Smooth muscle cell of the brain vasculature (primary cell): ENCODE data around the gene SLC6A13.
"Not testable (repeated sequence)": the region's sequence is repeated elsewhere in the genome, so short reads cannot be mapped to it uniquely, and the experiment has no call there.

ENCODE experiments used
- DNase-seq: peaks from one replicate; pipeline ENCODE4 v3.0.0-alpha.2; 2012; ENCODE audit warnings: low read depth, low spot score

Gene SLC6A13

DNA sequence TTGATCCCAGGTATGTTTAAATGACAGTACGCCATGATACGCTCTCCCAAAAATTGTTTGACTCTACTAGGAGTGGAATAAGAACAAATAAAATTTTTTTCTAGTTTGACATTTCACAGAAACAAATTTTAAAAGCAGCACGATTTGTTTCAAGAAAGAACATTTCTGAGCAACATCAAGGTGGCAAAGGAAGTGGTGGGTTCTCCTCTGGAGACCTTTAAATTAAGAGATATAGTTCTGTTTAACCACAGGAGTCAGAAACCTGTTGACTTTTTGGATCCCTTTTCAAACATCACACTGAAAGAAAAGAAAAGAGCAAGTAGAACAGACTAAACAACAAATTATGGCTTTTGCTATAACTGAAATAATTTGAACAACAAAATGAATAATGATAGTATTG lies 2.5 kb upstream of the SLC6A13 start:
- DNase-seq = no peak

DNA sequence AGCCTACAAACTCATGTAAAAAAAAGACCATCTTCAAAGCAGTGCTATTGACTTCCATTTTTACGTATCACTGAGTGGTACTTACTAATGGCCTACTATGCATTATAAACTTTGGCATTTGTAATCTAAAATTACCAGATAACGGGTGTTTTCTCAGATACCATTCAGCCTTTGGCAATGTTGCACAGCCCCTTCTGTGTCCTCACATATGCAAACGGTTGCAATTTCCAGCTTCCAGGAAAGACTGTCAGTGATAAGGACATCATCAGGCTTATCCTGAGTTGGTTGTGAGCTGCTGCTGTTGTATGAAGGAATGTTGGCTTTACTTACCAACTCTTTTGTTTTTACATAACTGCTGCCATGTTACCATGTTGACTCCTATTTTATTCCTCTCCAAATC lies 1.6 kb upstream of the SLC6A13 start:
- DNase-seq = no peak

DNA sequence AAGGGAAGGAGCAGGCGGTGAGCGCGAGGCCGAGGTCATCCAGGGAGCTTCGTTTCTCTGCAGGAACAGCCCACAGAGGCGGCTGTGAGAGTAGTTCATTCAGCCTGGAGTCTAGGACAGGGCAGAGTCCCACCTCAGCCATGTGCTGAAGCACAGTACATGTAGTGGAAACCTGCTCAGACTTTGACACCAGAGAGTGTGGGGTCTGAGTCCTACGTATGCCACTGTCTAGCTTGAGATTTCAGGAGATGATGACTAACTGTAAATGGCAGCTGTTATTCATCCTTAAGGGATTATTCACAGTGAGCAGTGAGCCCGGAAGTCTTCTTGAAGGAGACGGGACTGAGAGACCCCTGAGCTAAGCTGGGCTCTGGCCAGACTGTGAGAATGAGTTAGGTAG lies 938 bp upstream of the SLC6A13 start:
- DNase-seq = no peak

DNA sequence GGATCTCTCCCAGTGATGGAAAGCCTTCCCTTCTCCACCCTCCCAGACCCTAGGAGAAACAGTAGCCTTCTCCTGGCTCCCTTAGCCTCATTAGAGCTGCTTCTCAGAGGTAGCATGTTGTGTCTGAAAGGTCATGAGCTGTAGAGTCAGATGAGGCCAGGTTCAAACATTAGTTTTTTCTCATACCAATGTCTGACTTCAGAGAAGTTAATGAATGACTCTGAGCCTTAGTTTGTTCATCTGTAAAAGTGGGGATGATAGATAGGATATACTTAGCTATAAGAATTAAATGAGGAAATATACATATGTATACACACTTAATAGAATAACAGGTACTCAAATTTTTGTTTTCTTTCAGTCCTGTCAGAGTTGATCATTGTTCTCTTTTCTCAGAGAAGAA lies 523 bp downstream of the SLC6A13 start:
- DNase-seq = no peak

DNA sequence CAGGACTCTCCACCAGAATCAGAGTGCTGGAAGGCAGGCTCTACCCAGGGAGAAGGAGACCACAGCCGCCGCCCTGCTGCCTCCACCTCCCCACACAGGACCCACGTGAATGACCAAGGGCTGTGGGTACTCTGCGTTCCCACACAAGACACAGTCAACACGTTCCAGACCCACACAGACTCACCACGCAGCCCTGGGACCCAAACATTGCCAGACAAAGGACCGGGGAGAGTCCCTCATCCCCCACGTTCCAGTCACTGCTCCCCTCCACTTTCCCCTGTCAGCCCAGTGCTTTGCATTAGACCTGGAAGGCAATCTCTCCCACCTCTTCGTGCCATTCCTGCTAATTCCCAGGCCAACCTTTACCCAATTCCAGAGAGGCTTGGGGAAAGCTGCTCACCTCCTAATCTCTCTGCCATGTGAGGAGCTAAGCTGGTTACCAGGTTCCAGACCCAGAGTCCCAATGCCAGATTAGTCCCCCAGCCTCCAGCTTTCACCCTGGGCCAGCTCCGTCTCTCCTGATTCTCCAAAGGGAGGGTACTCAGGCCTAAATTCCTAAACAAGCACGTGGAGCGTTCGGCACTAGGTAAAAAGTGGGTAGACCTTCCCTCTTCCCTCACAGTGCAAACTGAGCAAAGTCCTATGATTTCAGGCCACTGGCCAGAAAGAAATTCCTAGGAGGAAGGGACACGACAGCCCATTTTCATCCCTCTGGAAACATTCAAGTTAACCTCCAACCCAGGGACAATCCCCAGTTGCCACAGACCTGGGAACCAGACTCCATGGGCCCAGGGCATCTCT lies 4.9 kb downstream of the SLC6A13 start:
- DNase-seq = no peak

DNA sequence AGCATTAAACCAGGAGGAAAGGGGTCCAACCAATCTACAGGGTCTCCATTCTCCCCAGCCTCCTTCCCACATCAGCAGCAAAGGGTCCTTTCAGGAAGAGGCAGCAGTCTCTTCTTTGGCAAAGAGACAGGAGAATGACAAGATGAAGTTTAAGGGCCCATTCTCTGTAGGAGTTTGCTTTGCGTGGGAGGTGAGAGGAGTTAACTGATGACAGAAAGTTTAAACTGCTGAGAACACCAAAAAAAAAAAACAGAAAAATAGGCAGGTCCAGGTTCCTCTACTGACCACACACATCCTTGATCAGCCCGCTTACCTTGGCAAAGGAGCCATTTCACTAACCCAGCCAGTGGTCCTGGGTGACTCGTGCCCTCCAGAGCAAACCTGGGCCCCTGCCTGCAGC lies 5.7 kb downstream of the SLC6A13 start:
- no peak for DNase-seq

DNA sequence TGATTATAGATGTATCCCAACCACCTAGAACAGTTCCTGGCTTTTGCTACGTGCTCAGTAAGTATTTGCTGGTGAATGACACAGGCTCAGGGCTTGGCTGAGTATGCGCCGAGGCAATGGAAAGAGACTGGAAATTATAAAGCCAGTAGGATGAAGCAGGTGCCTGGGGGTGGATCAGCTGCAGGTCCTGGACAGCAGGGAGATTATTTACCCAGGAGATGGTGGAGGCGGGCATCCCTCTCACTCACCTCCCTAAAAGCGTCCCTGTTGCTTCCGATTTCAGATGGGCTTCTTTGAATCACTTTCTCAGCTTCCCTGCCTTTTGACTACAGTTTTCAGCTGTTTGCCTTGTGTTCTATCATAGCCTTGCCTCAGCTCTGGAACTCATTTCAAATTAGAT lies 6.4 kb downstream of the SLC6A13 start:
- no peak for DNase-seq

DNA sequence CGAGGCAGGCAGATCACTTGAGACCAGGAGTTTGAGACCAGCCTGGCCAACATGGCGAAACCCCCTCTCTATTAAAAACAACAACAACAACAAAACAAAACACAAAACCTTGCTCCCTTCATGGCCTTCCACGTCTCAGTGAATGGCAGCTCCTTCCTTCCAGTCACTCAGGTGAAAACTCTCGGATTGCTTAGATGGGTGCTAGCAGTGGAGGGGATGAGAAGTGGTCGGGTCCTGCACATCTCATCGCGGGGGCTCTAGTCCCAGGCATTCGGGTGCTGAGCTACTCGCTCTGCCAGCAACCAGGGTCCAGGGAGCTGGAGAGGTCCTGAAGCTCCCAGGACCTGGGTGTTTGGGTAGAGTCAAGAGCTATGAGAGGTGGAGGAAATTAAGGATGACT lies 7.7 kb downstream of the SLC6A13 start:
- no peak for DNase-seq

DNA sequence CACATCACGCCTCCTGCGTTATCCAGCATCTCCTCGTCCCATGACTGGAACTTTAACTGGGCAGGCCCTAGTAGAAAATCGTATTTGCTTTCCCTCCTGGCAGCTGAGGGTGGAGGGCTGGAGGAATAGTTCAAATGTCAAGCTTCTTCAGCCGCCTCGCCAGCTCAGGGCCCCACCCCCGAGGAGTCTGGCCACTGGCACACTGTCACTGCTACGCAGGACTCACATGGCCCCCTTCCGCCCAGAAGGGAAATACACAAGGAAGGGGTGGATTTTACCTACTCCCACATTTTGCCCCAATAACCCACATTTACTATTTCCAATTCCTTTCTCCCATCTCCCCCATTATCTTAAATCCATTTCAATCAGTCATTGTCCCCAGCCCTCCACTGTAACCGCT lies 8.6 kb downstream of the SLC6A13 start:
- DNase-seq = no peak

DNA sequence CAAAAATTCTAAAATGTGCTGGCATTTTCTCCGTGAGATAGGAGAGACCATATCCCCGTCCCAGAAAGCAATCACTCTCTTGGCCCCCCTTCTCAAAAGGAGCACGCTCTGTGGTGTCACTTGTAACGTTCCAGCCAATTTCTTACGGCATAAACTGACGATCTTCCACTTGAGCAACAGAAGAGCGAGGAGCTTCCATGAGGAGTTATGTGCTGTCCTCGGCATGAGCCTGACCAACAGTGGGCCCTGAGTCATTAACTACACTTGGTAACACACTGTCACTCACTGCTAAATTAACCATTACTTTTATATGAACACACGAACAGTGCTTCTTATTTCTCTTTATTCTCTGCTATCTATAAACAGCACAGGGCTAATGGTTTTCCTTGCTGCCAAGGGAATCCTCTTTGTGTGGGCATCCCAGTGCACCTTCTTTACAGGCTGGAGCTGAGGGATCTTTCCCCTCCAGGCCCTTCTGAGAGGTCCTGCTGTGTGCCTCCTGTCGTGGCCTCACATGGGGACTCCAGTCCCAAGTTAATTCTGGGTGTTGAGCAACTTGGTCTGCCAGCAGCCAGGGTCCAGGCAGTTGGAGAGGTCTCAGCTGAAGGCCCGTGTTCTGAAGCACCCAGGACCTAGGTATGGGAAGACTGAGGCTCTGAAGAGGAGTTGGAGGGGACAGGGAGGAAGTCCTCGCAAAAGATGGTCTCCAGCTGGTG lies 9.4 kb downstream of the SLC6A13 start:
- DNase-seq = no peak

DNA sequence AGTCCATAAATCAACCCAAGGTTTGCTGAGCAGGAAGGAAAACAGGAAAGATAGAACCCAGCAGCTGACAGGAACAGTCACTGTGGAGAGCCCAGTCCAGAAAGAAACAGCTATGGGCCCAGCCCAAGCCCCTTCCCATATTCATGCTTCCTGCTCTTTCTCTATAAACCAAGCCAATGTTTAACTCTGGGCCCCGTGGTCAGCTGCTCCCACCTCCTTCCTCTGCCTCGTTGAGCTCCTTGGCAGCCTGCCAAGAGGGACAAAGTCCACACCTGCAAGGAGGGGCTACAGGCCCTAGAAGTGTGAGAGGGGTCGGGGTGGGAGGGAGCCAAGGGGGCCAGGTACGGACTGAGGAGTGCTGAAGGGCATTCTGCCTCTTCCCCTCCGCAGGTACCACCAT lies 10.0 kb downstream of the SLC6A13 start:
- DNase-seq = no peak

DNA sequence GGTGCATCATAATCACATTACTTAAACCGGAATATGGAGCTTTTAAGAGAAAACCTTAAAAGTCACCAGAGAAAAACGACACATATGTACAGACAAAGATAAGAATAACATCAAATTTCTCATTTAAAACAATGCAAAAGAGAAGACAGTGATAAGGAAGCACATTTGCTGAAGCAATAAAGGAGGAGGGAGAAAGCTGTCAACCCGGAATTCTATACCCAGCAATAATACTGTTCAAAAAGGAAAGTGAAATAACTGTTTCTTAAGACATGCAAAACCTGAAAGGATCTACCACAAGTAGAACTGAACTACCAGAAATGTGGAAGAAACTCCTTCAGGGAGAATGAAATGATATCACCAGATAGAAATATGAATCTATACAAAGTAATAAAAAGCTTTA lies 15.4 kb downstream of the SLC6A13 start:
- no peak for DNase-seq

DNA sequence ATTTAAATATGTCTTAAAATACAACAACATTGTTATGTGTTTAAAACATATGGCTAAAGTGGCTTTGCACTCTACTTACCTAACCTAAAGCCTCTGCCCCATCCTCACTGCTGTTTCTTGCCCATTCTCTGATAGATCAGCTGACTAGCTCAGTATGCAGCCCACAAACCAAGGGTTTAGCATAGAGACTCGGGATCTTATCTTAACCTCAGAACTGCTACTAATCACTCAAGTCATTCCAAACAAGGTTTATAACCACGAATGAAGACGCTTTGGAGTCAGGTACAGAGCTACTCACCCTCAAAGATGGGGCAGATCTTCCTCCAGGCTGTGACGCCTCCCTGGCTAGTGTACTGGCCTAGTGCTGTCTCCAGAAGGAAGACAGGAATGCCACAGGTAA lies 19.3 kb downstream of the SLC6A13 start:
- no peak for DNase-seq

DNA sequence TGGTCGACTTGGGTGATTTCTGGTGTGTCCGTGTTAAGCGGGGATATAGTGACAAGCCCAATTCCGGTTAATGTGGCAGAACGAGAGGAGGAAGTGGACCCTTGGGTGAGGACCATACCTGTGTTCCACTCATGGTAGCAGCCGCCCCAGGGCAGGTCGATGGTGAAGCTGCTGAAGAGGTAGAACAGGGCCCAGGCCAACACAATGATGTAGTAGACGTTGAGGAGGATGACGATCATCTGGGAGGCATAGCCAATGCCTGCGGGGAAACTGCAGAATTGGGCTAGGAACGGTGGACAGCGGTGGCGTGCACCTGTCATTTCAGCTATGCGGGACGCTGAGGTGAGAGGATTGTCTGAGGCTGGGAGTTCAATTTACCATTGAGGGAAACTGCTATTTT lies 20.1 kb downstream of the SLC6A13 start:
- DNase-seq = no peak

DNA sequence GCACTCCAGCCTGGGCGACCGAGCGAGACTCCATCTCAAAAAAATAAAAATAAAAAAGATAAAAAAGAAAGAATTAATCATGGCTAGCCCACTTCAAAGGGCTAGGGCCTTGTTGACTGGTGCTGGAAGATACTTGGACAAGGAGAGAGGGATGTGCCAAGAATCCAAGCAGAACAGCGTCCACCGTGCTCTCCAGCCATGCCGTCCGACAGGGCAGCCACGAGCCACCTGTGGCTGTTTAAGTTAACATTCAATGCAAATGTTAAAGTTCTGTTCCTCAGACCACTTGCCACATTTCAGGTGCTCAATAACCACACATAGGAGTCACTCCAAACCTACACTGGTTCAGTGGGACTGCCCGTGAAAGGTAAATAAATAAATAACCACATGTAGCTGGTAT lies 21.4 kb downstream of the SLC6A13 start:
- no peak for DNase-seq

DNA sequence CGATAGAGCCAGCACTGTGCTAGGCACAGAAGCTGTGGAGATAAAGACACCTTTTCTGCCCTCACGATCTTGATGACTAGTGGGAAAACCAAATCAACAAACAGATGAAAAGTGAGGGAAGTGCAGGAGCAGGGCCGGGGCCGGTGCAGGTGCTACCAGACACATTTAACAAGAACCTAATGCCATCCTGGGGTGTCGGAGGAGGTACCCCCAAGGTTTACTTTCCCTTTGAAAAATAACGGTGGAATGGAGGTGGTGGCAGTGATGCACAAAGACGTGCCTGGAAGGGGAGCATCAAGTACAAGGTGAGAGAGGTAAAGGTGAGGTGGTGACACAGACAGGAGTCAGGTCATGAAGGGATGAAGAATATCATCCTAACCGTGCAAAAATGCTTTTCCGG lies 22.1 kb downstream of the SLC6A13 start:
- no peak for DNase-seq

DNA sequence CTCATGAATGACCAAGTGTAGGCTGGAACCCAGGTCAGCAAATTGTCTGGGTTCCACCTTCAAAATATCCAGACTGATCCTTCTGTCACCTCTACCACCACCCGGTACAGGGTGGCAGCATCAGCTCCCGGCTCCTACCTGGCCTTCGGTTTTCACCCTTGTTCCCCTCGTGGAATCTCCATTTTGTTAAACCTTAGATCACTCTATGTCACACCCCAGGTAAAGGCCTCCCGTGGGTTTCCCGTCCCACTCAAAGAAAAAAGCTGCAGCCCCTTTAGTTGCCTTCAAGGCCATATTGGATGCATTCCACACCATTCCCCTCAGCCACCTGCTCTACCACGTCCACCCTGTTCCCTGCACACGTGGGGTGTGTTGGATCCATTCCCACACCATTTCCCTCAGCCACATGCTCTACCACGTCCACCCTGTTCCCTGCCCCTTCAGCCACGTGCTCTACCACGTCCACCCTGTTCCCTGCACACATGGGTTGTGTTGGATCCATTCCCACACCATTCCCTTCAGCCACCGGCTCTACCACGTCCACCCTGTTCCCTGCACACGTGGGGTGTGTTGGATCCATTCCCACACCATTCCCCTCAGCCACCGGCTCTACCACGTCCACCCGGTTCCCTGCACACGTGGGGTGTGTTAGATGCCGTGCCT lies 23.8 kb downstream of the SLC6A13 start:
- no peak for DNase-seq

DNA sequence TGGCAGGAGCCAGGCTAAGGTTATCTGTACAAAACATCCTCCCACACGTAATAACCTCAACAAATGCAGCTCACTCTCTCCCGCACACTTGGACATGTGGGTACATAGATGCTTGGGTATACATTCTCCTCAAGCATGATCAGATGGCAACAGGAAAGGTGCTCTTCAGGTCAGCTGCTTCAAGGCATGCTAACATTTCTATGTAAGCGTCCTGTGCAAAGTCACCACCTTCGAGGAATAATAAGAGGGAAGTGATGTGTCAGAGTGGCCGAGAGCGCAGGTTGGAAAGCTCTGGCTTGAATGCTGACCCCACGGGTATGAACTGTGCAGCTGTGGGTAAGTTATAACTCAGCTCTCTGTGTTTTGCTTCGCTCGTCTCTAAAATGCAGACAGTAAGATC lies 24.5 kb downstream of the SLC6A13 start:
- DNase-seq = no peak

DNA sequence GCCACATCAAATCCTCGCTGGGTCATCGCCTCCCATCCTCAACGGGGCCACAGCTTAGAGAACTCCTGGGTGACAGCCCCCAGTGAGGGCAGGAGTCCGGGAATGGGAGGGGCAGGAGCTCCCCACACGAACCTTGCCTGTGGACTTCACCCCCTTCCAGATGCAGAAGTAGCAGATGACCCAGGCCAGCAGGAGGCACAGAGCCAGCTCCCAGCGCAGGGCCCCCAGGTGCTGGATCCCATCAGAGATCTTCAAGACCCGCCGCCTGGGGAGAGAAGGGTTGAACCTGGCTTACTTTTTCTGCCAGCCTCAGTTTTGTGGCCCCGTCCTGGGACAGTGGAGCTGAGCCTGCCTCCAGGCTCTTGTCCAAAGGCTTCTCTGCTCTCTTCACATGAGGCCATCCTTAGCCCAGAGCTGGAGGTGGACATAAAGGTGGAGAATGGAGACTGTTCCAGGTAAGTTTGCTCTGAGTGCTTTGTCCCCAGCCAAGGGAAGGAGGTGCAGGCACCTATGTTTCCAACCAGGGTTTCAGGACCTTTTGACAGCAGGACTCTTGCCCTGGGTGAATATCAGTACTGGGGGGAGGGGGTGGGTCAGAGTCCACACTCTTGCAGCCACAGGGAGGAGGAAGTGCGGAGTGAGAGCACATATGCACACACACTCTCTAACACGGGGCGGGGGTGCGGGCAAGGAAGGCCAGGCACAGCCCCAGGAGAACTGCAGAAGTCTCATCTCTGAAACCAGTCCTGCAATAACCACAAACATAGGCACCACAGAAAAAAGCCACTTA lies 25.4 kb downstream of the SLC6A13 start:
- DNase-seq = no peak

DNA sequence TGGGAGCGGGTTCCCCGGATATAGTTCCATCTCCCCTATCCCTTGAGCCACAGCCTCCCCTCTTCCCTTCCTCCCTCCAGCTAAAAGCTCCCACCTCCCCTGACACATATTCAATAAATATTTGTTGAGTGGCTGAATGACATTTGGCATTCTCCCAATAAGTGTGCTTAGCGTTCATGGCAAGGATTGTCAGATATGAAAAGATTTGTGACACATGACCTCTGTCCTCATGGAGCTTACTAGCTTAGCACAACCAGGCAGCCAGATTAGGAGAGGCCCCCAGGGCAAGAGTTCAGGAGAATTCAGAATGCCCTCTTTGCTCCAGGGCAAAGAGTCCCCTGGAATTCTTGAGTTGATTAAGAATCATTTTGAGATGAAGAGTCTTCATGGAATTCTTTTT lies 26.2 kb downstream of the SLC6A13 start:
- no peak for DNase-seq

DNA sequence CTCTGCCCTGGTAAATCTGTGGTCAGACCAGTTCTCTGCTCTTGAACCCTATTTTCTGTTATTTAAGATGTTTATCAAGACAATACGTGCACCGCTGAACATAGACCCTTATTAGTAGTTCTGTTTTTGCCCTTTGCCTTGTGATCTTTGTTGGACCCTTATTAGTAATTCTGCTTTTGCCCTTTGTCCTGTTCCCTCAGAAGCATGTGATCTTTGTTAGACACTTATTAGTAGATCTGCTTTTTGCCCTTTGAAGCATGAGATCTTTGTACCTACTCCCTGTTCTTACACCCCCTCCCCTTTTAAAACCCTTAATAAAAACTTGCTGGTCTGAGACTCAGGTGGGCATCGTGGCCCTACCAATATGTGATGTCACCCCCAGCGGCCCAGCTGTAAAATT lies 26.7 kb downstream of the SLC6A13 start:
- DNase-seq = not testable (repeated sequence)

DNA sequence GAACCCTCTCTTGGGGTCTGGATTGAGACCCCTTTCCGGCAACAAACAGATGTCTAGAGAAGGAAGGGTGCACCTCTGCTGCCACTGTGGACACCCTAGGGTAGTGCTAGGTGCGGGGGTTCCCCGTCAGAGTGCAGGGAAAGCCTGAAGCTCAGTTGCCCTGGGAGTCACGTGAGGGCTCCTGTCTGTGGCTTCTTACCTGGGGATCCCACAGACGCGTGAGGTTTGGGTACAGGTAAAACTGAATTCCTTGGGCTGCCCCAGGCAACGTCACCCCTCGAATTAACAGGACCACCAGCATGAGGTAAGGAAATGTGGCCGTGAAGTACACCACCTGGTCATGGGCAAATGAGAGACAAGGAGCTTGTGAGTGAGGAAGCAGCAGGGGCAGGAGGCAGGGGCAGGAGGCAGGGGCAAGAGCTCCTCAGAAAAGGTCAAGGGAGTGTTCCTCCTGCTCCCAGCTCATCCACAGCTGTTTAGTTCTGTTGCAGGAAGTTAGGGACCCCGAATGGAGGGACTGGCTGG lies 27.7 kb downstream of the SLC6A13 start:
- no peak for DNase-seq
